HG03354 (cell line): ENCODE measurements around the gene SYNPO2.
"Not testable (repeated sequence)": the region's sequence is repeated elsewhere in the genome, so short reads cannot be mapped to it uniquely, and the experiment has no call there.

ENCODE experiments used
- ATAC-seq: cut with Tn5 transposase; IDR thresholded peaks from one replicate; pipeline ENCODE4 v1.9.1; 2021; ENCODE audit warnings: mild to moderate bottlenecking; ENCODE audit not compliant: unreplicated experiment, poor library complexity, severe bottlenecking

The SYNPO2 gene

DNA sequence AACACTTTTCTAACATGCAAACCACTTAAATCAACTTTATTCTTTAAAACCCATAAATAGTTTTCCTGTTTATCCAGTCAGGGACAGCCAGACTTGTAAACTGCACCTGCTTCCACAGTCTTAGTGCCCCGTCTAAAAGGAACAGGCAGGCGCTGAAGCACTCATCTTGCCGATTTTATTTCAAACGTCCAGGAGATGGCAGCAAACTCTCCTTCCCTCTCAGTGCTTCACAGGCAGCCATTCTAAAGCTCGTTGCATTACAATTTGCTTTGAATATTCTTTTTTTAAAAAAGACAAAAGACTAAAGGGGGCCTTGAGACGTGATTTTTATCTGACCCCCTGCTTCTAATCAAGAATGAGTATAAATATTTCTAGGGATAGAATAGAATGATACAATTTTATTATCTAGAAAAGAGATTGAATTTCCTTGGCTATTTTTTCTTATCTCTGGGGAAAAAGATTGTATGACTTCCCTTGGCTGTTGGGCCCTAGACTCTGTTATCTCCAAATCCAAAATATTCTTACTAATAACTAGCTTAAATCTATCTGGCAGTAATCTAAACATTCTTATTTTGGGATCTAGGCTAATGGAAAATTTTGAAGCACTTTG is 153.4 kb downstream of the SYNPO2 start:
- ATAC-seq: peak; percentile 96

GRCh38 chr4:119046263-119046662 is 157.6 kb downstream of the SYNPO2 start:
- ATAC-seq: no peak

- ATAC-seq: not testable (repeated sequence)
These were observed 158.4 kb downstream of the SYNPO2 start for GRCh38 chr4:119047059-119047458.

DNA sequence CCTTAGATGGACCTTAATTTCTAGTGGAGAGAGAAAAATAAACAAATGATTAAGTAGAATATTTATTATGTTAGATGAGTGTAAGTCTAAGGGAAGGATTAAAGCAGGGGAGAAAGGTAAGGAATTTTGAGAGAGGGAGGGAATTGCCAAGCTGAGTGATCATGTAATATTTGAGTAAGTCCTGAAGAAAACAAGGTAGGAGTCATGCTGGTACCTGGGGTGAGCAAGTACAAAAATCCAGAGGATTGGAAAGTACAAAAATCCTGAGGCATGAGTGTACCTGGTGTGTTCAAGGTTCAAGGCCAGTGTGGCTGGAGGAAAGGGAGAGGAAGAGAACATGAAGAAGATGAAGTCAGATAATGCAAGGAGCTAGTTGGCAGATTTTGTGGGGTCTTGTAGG is 159.8 kb downstream of the SYNPO2 start:
- no peak for ATAC-seq

DNA sequence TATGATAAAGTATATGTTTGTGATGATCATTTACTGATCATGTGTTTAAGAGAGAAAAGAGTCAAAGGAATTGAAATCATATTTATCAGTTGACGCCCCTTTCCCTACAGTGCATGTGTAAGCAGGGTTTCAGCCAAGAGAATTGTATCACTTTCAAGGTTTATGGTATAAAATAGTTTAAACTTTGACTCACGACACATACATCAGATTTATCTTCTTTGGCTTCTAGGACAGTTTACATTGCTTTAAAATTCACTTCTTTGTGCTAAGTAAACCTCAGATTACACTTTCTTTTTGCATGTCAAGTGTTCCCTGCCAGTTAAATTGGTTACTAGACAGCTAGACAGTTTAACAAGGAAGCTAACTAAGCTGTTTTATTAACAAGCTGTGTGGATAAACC is 160.7 kb downstream of the SYNPO2 start:
- no peak for ATAC-seq

DNA sequence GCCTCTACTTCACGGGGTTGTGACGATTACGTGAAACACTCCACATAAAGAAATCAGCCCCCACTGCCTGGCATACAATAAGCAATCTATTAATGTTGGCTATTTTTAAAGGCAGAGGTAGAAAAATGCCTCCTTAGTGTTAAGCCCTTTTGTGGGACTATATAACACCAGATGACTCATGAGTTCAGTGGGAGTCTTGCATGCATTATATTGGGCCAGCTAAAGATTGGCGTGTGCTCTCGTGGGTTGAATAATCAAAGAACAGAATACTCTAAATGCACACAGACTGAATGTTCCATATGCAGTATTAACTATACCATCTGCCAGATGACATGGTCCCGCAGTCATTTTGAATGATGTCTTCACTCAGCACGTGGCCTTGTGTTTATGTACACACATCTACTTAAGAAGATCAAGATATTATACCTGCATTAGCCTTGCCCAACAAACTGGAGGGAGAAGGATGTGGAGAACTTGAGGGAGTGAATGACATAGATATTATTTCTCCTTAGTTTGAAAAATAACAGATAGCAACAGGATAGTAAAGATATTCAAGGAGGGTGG is 162.0 kb downstream of the SYNPO2 start:
- no peak for ATAC-seq

DNA sequence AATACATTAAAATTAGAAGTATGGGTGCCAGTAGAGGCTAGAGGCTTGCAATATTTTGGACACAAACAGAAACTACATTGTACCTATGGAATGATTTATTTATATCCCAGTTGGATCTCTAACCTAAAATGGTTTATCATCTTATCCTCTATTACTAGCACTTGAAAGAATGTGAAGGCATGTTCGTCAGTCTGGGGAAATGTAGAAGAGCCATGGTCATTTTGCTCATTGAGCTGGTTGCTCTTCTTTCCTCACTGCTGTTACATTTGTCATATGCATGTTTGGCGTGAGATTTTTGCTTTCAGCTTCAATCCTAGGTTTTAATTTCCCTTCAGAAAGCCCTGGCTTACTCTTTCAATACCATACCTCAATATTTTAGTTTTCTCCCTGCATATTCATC is 164.6 kb downstream of the SYNPO2 start:
- ATAC-seq: no peak

- ATAC-seq: no peak
These were observed 165.3 kb downstream of the SYNPO2 start for GRCh38 chr4:119053997-119054396.

DNA sequence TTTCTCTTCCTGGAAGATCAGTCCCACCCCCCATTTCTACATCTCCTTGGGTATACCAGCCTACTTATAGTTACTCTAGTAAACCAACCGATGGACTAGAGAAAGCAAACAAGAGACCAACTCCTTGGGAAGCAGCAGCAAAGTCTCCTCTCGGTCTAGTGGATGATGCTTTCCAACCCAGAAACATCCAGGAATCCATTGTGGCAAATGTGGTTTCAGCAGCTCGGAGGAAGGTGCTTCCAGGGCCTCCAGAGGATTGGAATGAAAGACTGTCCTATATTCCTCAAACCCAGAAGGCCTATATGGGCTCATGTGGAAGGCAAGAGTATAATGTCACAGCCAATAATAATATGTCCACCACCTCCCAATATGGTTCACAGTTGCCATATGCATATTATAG is 168.8 kb downstream of the SYNPO2 start:
- no peak for ATAC-seq

- ATAC-seq: no peak
These were observed 170.6 kb downstream of the SYNPO2 start for GRCh38 chr4:119059221-119059620.

GRCh38 chr4:119067125-119067524 is 178.5 kb downstream of the SYNPO2 start:
- ATAC-seq: not testable (repeated sequence)

DNA sequence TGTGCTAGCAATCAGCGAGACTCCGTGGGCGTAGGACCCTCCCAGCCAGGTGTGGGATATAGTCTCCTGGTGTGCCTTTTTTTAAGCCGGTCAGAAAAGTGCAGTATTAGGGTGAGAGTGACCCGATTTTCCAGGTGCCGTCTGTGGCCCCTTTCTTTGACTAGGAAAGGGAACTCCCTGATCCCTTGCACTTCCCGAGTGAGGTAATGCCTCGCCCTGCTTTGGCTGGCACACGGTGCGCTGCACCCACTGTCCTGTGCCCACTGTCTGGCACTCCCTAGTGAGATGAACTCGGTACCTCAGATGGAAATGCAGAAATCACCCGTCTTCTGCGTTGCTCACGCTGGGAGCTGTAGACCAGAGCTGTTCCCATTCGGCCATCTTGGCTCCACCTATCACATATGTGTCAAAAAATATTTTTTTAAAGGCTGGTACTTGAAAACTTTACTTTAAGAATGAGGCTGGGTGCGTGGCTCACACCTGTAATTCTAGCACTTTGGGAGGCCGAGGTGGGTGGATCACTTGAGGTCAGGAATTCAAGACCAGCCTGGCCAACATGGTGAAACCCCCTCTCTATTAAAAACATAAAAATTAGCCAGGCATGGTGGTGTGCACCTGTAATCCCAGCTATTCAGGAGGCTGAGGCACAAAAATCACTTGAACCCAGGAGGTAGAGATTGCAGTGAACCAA is 179.2 kb downstream of the SYNPO2 start:
- ATAC-seq: not testable (repeated sequence)

- ATAC-seq: no peak
These were observed 179.9 kb downstream of the SYNPO2 start for GRCh38 chr4:119068529-119068962.

- ATAC-seq: no peak
These were observed 181.6 kb downstream of the SYNPO2 start for GRCh38 chr4:119070301-119070700.

- no peak for ATAC-seq
These were observed 192.3 kb downstream of the SYNPO2 start for GRCh38 chr4:119080721-119081541.

DNA sequence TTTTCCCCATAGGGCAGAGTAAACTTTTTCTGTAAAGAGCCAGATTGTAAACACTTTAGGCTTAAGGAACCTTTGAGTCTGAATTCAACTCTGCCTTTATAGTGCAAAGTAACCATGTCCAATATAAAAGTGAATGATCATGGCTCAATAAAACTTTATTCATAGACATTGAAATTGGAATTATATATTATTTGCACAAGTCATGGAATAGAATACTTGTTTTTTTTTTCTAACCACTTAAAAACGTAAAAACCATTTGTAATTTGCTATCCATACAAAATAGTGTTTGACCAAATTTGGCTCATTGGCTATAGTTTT is 192.8 kb downstream of the SYNPO2 start:
- no peak for ATAC-seq

GRCh38 chr4:119081943-119082342 is 193.3 kb downstream of the SYNPO2 start:
- no peak for ATAC-seq

DNA sequence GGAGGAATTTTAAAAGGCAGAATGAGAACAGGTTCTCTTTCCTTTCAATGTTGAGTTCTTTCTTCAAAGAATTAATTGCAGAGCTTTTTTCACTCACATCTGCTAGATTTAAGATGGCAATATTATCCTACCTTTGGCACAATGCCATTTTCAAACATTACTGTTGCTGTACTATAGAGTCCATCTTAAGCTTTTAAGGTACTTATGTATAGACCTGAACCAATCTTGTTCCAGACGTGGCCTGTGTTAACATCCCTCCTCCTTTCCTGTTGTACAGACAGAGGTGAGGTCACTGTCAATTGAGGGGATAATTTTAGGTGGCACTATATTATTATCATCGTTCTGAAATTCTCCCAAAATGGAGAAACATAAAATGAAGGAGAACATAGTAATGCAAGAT is 194.0 kb downstream of the SYNPO2 start:
- no peak for ATAC-seq

DNA sequence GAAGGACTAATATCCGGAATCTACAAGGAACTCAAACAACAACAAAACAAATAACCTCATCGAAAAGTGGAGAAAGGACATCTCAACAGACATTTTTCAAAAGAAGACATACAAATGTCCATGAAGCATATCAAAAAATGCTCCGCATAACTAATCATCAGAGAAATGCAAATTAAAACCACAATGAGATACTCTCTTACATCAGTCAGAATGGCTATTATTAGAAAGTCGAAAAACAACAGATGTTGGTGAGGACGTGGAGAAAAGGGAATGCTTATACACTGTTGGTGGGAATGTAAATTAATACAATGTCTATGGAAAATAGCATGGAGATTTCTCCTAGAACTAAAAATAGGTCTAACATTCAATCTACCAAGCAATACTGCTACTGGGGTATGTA is 195.9 kb downstream of the SYNPO2 start:
- ATAC-seq: no peak

GRCh38 chr4:119087121-119087520 is 198.5 kb downstream of the SYNPO2 start:
- no peak for ATAC-seq

- no peak for ATAC-seq
These were observed 199.0 kb downstream of the SYNPO2 start for GRCh38 chr4:119087656-119088055.
